ENCODE results near the gene LHX1. TPM values are rescaled to one million over a fixed set of nuclear protein-coding genes. Genes with fewer than 3 reads are reported as not detected.

Gene LHX1
- polyA plus RNA-seq, 1 donor from 2014 or later = 2.5 TPM

DNA sequence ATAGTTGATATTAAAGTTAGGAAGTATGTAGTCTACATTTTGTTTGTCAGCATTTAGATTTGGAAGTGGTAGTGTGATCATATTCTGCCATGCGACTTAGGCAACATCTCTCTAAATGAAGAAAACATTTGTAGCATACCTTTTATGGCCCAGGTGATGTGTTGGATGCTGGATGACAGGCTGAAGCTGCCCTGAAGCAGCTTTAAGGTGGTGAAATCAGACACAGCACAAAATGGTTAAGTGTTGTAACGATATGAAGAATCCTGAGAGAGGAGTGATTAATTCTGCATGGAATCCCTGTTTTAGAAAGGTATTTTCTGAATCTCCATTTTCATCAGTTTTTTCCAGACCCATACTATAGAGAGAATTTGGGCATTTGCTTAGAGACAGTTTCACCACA lies 39.8 kb downstream of the LHX1 start:
- no peak overlapping the region for H3K27ac ChIP-seq (ENCODE audit: low read length)
- H3F3A ChIP-seq (ENCODE audit: insufficient read depth, low read length, poor library complexity, severe bottlenecking) = no peaks in the 10 kb centered on the region
- no peaks in the 10 kb centered on the region for H4K20me1 ChIP-seq (ENCODE audit: insufficient read depth)
- no peaks in the 10 kb centered on the region for H3K9me3 ChIP-seq (ENCODE audit: low read length)
- H3K4me3 ChIP-seq (ENCODE audit: low read length) = no peak overlapping the region
- no peaks in the 10 kb centered on the region for H3K36me3 ChIP-seq (ENCODE audit: insufficient read depth, low read length)
- TF ChIP-seq, protein P1, sequence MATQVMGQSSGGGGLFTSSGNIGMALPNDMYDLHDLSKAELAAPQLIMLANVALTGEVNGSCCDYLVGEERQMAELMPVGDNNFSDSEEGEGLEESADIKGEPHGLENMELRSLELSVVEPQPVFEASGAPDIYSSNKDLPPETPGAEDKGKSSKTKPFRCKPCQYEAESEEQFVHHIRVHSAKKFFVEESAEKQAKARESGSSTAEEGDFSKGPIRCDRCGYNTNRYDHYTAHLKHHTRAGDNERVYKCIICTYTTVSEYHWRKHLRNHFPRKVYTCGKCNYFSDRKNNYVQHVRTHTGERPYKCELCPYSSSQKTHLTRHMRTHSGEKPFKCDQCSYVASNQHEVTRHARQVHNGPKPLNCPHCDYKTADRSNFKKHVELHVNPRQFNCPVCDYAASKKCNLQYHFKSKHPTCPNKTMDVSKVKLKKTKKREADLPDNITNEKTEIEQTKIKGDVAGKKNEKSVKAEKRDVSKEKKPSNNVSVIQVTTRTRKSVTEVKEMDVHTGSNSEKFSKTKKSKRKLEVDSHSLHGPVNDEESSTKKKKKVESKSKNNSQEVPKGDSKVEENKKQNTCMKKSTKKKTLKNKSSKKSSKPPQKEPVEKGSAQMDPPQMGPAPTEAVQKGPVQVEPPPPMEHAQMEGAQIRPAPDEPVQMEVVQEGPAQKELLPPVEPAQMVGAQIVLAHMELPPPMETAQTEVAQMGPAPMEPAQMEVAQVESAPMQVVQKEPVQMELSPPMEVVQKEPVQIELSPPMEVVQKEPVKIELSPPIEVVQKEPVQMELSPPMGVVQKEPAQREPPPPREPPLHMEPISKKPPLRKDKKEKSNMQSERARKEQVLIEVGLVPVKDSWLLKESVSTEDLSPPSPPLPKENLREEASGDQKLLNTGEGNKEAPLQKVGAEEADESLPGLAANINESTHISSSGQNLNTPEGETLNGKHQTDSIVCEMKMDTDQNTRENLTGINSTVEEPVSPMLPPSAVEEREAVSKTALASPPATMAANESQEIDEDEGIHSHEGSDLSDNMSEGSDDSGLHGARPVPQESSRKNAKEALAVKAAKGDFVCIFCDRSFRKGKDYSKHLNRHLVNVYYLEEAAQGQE (IDR thresholded peaks at IDR 0.05; ENCODE audit: borderline replicate concordance) = no peak
- TF ChIP-seq TAF1 (IDR thresholded peaks at IDR 0.05; ENCODE audit: low read depth) (no peak), MXI1 (conservative IDR thresholded peaks at IDR 0.05; ENCODE audit: poor library complexity, severe bottlenecking) (no peak), EP300 (conservative IDR thresholded peaks at IDR 0.05; ENCODE audit: poor library complexity, severe bottlenecking) (no peak), SMC3 (conservative IDR thresholded peaks at IDR 0.05; ENCODE audit: poor library complexity) (no peak), EZH2 (IDR thresholded peaks at IDR 0.05; ENCODE audit: borderline replicate concordance, insufficient read depth, low read length, poor library complexity, severe bottlenecking) (no peak), POLR2AphosphoS5 (IDR thresholded peaks at IDR 0.05) (no peak), RAD21 (conservative IDR thresholded peaks at IDR 0.05) (no peak)
- TF ChIP-seq, protein P2, sequence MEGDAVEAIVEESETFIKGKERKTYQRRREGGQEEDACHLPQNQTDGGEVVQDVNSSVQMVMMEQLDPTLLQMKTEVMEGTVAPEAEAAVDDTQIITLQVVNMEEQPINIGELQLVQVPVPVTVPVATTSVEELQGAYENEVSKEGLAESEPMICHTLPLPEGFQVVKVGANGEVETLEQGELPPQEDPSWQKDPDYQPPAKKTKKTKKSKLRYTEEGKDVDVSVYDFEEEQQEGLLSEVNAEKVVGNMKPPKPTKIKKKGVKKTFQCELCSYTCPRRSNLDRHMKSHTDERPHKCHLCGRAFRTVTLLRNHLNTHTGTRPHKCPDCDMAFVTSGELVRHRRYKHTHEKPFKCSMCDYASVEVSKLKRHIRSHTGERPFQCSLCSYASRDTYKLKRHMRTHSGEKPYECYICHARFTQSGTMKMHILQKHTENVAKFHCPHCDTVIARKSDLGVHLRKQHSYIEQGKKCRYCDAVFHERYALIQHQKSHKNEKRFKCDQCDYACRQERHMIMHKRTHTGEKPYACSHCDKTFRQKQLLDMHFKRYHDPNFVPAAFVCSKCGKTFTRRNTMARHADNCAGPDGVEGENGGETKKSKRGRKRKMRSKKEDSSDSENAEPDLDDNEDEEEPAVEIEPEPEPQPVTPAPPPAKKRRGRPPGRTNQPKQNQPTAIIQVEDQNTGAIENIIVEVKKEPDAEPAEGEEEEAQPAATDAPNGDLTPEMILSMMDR (IDR thresholded peaks at IDR 0.05; ENCODE audit: poor library complexity, severe bottlenecking) = no peak
- H3K4me2 ChIP-seq (ENCODE audit: low read length) = no peak overlapping the region
- no peak overlapping the region for H3K9ac ChIP-seq (ENCODE audit: low read length)
- H3K79me2 ChIP-seq (replicated peaks; ENCODE audit: insufficient read depth, low read length) = no peaks in the 10 kb centered on the region
- H2AFZ ChIP-seq (ENCODE audit: low read depth, low read length) = no peak overlapping the region
- H3K27me3 ChIP-seq (ENCODE audit: insufficient read depth, low read depth, low read length) = no peaks in the 10 kb centered on the region
- no peaks in the 10 kb centered on the region for H3K9me2 ChIP-seq (ENCODE audit: insufficient read depth, low read length)

DNA sequence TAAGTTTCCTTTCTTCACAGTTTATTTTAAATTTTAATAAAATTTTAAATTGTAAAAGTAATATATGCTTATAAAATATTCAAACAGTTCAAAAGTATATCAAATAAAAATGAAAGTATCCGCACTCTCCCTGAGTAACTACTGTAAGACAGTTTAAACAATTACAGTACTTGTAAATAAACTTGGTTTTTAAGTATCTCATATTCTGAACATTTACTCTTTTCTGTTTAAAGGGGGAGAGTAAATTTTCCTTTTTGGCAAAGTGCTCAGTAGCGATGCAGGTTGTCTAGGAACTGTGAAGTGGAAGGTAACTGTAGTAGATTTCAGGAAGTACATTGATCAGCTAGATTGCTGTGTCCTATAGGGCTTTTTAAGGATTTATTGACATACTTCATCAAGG lies 40.3 kb downstream of the LHX1 start:
- H3K9me2 ChIP-seq (ENCODE audit: insufficient read depth, low read length) = no peaks in the 10 kb centered on the region
- no peaks in the 10 kb centered on the region for H3K36me3 ChIP-seq (ENCODE audit: insufficient read depth, low read length)
- H3K27me3 ChIP-seq (ENCODE audit: insufficient read depth, low read depth, low read length) = no peaks in the 10 kb centered on the region
- no peak overlapping the region for H2AFZ ChIP-seq (ENCODE audit: low read depth, low read length)
- H3K4me3 ChIP-seq (ENCODE audit: low read length) = no peak overlapping the region
- H4K20me1 ChIP-seq (ENCODE audit: insufficient read depth) = no peaks in the 10 kb centered on the region
- H3K4me2 ChIP-seq (ENCODE audit: low read length) = no peak overlapping the region
- H3K9ac ChIP-seq (ENCODE audit: low read length) = no peak overlapping the region
- TF ChIP-seq TAF1 (IDR thresholded peaks at IDR 0.05; ENCODE audit: low read depth) (no peak), SMC3 (conservative IDR thresholded peaks at IDR 0.05; ENCODE audit: poor library complexity) (no peak), EP300 (conservative IDR thresholded peaks at IDR 0.05; ENCODE audit: poor library complexity, severe bottlenecking) (no peak), POLR2AphosphoS5 (IDR thresholded peaks at IDR 0.05) (no peak), MXI1 (conservative IDR thresholded peaks at IDR 0.05; ENCODE audit: poor library complexity, severe bottlenecking) (no peak), RAD21 (conservative IDR thresholded peaks at IDR 0.05) (no peak), EZH2 (IDR thresholded peaks at IDR 0.05; ENCODE audit: borderline replicate concordance, insufficient read depth, low read length, poor library complexity, severe bottlenecking) (no peak)
- TF ChIP-seq, protein P2 (IDR thresholded peaks at IDR 0.05; ENCODE audit: poor library complexity, severe bottlenecking) = no peak
- TF ChIP-seq, protein P1 (IDR thresholded peaks at IDR 0.05; ENCODE audit: borderline replicate concordance) = no peak
- no peaks in the 10 kb centered on the region for H3K9me3 ChIP-seq (ENCODE audit: low read length)
- no peak overlapping the region for H3K27ac ChIP-seq (ENCODE audit: low read length)
- no peaks in the 10 kb centered on the region for H3F3A ChIP-seq (ENCODE audit: insufficient read depth, low read length, poor library complexity, severe bottlenecking)
- no peaks in the 10 kb centered on the region for H3K79me2 ChIP-seq (replicated peaks; ENCODE audit: insufficient read depth, low read length)
